Activated CD8-positive, alpha-beta T cell treated with anti-CD3 and anti-CD28 coated beads for 36 hours (primary cell): ENCODE measurements around the gene XXYLT1. TPM values are rescaled to one million over a fixed set of nuclear protein-coding genes. Genes with fewer than 3 reads are reported as not detected.
A peak's percentile ranks its signal among the peaks of the same experiment; 100 is the strongest.

Source experiments
- ATAC-seq: fragments of 200-7000 bp; cut with Tn5 transposase; one replicate; pipeline ENCODE4 v1.10.0; 2021; ENCODE audit warnings: mild to moderate bottlenecking, moderate library complexity
- CTCF ChIA-PET: fragments of 350-600 bp; sonication (Branson Sonifier 250); formaldehyde crosslinking; loops from one replicate; lab custom pipeline; 2021; ENCODE audit warnings: antibody characterized with exemption; lab: Charles Lee
- POLR2A ChIA-PET: fragments of 350-600 bp; sonication (Branson Sonifier 250); formaldehyde crosslinking; loops from one replicate; lab custom pipeline; 2021; ENCODE audit warnings: antibody characterized with exemption; lab: Charles Lee
- DNase-seq: peaks from one replicate; pipeline ENCODE4 v3.0.0-alpha.2; 2020
- H3K27ac Mint-ChIP-seq: one replicate; pipeline ENCODE4 v1.8.0; 2021; ENCODE audit warnings: mild to moderate bottlenecking, mixed read lengths
- H3K27me3 Mint-ChIP-seq: one replicate; pipeline ENCODE4 v1.8.0; 2021; ENCODE audit warnings: mixed read lengths
- H3K36me3 Mint-ChIP-seq: one replicate; pipeline ENCODE4 v1.8.0; 2021; ENCODE audit warnings: low read depth, mixed read lengths
- H3K4me1 Mint-ChIP-seq: one replicate; pipeline ENCODE4 v1.8.0; 2021; ENCODE audit warnings: low read depth, mixed read lengths
- H3K4me3 Mint-ChIP-seq: one replicate; pipeline ENCODE4 v1.8.0; 2021; ENCODE audit warnings: mild to moderate bottlenecking, moderate library complexity, mixed read lengths
- H3K9me3 Mint-ChIP-seq: one replicate; pipeline ENCODE4 v1.8.0; 2021; ENCODE audit warnings: mixed read lengths
- intact Hi-C: fragments of 100-400 bp; cut with micrococcal nuclease; formaldehyde crosslinking; loops from one replicate; pipeline ENCODE4 v1.10.0; 2022
- total RNA-seq, 2 experiments: library from RNA; stranded (reverse); gene quantifications; one replicate each; pipeline ENCODE4 v1.2.3, GENCODE V29; 2021
- TF ChIP-seq, protein P1 (sequence below): fragments of 200-600 bp; IDR thresholded peaks from one replicate; pipeline ENCODE4 v1.8.0; 2022; ENCODE audit warnings: antibody characterized with exemption, mild to moderate bottlenecking

The XXYLT1 gene
- total RNA-seq, 2 experiments from 2014 or later = 8.4 to 9.6 TPM

DNA sequence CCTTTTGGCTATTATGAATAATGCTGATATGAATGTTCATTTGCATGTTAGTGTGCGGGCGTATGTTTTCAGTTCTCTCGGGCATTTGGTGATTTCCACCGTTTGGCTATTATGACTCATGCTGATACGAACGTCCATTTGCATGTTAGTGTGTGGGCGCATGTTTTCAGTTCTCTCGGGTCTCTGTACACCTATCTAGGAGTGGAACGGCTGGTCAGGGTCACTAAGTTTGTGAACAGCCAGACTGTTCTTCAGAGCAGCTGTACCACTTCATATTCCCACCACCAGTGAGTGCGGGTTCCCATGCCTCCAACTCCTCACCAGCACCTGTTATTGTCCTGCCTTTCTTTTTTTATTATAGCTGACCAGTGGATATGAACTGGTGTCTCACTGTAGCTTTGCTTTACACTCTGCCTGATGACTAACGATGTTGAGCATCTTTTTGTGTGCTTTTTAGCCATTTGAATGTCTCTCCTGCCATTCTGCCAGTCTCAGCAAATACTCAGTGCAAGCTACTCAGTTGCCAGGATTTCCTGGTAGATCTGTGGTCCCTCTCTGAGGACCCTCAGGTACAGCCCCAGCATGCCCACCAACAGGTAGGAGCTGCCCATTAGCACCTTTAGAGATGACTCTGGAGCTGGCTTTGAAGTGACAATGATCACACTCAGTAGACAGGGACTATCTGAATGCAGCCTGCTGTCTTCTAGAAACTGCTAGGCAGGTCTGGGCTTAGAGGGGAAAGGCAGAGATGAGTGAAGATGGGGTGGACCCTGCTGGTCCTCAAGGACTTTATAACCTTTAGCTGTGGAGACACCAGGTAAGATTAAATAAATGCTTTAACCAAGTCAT, 141.1 kb downstream of the XXYLT1 start:
- DNase-seq = peak; percentile 80
- ATAC-seq = peak; percentile 83
- intact Hi-C loops = loop anchor here (5.0 kb wide), 1 partner anchor 127 kb away; no protein-coding TSS in a partner anchor
- H3K9me3 Mint-ChIP-seq = no peaks in the 10 kb centered on the region
- peaks cover 6% of the 10 kb centered on the region for H3K36me3 Mint-ChIP-seq
- peaks cover 34% of the 10 kb centered on the region for H3K4me1 Mint-ChIP-seq
- no peaks in the 10 kb centered on the region for H3K27me3 Mint-ChIP-seq
- ChIA-PET CTCF (interaction anchor here (0.7 to 1.2 kb wide), 3 partner anchors 15 to 447 kb away, joined by 3 read pairs; no protein-coding TSS in a partner anchor), POLR2A (interaction anchor here (1.2 to 1.4 kb wide), 3 partner anchors 11 to 457 kb away, joined by 3 to 4 read pairs (median 3); no protein-coding TSS in a partner anchor)
- TF ChIP-seq, protein P1, sequence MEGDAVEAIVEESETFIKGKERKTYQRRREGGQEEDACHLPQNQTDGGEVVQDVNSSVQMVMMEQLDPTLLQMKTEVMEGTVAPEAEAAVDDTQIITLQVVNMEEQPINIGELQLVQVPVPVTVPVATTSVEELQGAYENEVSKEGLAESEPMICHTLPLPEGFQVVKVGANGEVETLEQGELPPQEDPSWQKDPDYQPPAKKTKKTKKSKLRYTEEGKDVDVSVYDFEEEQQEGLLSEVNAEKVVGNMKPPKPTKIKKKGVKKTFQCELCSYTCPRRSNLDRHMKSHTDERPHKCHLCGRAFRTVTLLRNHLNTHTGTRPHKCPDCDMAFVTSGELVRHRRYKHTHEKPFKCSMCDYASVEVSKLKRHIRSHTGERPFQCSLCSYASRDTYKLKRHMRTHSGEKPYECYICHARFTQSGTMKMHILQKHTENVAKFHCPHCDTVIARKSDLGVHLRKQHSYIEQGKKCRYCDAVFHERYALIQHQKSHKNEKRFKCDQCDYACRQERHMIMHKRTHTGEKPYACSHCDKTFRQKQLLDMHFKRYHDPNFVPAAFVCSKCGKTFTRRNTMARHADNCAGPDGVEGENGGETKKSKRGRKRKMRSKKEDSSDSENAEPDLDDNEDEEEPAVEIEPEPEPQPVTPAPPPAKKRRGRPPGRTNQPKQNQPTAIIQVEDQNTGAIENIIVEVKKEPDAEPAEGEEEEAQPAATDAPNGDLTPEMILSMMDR = no peak
- peak overlapping the region; percentile 32 for H3K4me3 Mint-ChIP-seq
- peak overlapping the region; percentile 87 for H3K27ac Mint-ChIP-seq

DNA sequence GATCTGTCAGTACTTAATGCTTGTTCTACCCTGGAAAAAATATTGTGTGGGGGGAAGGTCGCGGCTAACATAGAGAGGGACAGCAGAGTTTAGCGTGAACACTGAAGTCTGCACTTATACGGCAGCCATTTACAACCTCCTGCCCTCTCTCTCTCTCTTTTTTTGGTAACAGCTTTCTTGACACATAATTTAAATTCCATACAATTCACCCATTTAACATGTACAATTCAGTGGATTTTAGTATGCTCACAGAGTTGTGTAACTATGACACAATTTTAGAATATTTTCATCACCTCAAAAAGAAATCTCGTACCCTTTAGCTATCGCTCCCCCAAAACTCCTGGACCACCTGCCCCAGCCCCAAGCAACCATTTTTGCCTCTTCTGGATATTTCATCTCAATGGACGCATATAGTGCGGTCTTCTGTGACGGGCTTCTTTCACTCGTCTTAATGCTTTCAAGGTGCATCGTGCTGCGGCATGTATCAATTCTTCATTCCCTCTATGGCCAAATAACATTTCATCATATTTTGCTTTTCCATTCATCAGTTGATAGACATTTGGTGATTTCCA, 141.8 kb downstream of the XXYLT1 start:
- ChIA-PET POLR2A (interaction anchor here (1.4 kb wide), 1 partner anchor 12 kb away, joined by 3 read pairs; no protein-coding TSS in a partner anchor), CTCF (interaction anchor here (0.7 to 1.2 kb wide), 3 partner anchors 16 to 63 kb away, joined by 3 to 4 read pairs (median 3); no protein-coding TSS in a partner anchor)
- no peaks in the 10 kb centered on the region for H3K9me3 Mint-ChIP-seq
- no peak for DNase-seq
- peak overlapping the region; percentile 32 for H3K4me3 Mint-ChIP-seq
- no peak for ATAC-seq
- peak overlapping the region; percentile 87 for H3K27ac Mint-ChIP-seq
- peaks cover 34% of the 10 kb centered on the region for H3K4me1 Mint-ChIP-seq
- peaks cover 6% of the 10 kb centered on the region for H3K36me3 Mint-ChIP-seq
- no peaks in the 10 kb centered on the region for H3K27me3 Mint-ChIP-seq
- TF ChIP-seq, protein P1 = no peak
- intact Hi-C loops = loop anchor here (5.0 kb wide), 1 partner anchor 128 kb away; no protein-coding TSS in a partner anchor

DNA sequence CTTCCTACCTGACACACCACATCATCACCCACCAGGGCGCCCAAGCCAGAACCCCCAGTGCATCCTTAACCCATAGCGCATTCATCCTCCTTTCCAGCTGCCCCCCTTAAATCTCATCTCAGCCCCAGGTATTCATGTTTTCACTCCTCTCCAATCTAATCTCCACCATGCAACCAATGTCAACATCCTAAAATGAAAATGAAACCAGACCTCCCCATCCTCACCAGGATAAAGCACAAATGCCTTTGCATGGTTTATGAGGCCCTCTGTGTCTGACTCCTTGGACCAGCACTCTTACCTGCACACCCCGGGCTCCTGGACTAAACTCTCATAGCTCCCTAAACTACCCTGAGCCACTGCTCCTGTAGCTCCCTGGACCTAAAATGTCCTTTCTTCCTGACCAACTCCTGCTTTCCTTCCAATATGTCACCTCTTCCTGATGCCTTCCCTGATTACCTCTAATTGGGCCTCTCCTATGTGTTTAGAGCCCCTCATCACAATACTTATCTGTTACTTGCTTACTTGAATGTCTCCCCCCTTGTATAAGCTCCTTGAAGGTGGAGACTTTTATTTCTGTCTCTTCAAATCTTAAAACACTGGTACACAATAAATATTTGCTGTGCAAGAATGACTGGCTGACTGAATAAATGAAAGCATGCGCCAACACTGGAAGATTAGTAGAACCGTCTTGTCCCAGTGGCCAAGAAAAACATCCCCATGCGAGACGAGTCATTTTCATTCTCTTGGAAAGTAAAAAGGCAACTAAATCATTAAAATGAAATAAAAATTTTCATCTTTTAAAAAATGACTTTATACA, 142.5 kb downstream of the XXYLT1 start:
- peak; percentile 43 for ATAC-seq
- no peaks in the 10 kb centered on the region for H3K27me3 Mint-ChIP-seq
- TF ChIP-seq, protein P1 = no peak
- peak; percentile 10 for DNase-seq
- POLR2A ChIA-PET = interaction anchor here (0.6 kb wide), 1 partner anchor 142 kb away, joined by 3 read pairs; no protein-coding TSS in a partner anchor
- intact Hi-C loops = loop anchor here (5.0 kb wide), 1 partner anchor 129 kb away; no protein-coding TSS in a partner anchor
- peaks cover 6% of the 10 kb centered on the region for H3K36me3 Mint-ChIP-seq
- CTCF ChIA-PET = interaction anchor here (0.9 to 1.2 kb wide), 3 partner anchors 22 to 442 kb away, joined by 3 to 4 read pairs (median 3); no protein-coding TSS in a partner anchor
- H3K9me3 Mint-ChIP-seq = no peaks in the 10 kb centered on the region
- no peak overlapping the region for H3K4me3 Mint-ChIP-seq
- peaks cover 34% of the 10 kb centered on the region for H3K4me1 Mint-ChIP-seq
- peak overlapping the region; percentile 33 for H3K27ac Mint-ChIP-seq

DNA sequence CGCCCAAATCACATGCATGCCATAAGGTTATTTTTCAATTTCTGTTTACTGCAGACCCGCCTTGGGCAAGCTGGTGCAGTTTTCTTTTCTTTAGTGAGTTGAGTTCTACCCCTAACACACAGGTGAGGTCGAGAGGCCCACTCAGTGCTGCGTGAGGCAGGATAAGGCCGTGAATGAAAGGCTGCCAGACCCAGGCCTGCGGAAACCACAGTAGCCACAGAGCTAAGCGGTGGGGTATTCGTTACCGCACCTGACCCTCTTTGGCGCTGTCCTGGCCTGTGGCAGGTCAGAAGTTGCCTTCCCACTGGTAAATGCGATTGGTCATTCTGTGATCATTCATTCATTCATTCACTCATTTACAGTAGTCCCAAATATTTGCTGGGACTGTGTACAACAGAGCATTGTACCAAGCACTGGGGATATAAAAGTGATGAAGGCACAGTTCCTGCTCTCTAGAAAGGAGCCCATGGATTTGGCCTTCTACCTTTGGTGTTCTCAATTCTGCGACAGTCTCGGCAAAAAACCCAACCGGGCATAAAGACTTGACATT, 144.8 kb downstream of the XXYLT1 start:
- ATAC-seq (no peak), DNase-seq (no peak)
- ChIA-PET POLR2A (no interaction called here), CTCF (no interaction called here)
- H3K27ac Mint-ChIP-seq = no peak overlapping the region
- no peaks in the 10 kb centered on the region for H3K9me3 Mint-ChIP-seq
- TF ChIP-seq, protein P1 = no peak
- intact Hi-C loops = loop anchor here (5.0 kb wide), 1 partner anchor 131 kb away; no protein-coding TSS in a partner anchor
- no peaks in the 10 kb centered on the region for H3K27me3 Mint-ChIP-seq
- no peak overlapping the region for H3K4me3 Mint-ChIP-seq
- H3K36me3 Mint-ChIP-seq = peaks cover 6% of the 10 kb centered on the region
- H3K4me1 Mint-ChIP-seq = peaks cover 34% of the 10 kb centered on the region
